GM13976 (cell line): ENCODE measurements around the gene ARID5B.

Experiments
- DNase-seq: peaks from one replicate; pipeline ENCODE4 v3.0.0; 2012; ENCODE audit warnings: low spot score
- in situ Hi-C: fragments of 300-500 bp; cut with MboI; formaldehyde crosslinking; loops from one replicate; pipeline ENCODE4 v1.12.0; 2022; ENCODE audit warnings: low sequenced_read_pairs, mixed read lengths, inconsistent platforms; ENCODE audit not compliant: unreplicated experiment
- TF ChIP-seq, protein P1 (sequence below): IDR thresholded peaks from 2 replicates; pipeline ENCODE4 v1.5.1; 2012; ENCODE audit warnings: borderline replicate concordance, mild to moderate bottlenecking; ENCODE audit not compliant: insufficient read depth; ENCODE audit errors: extremely low read depth, missing control alignments, control extremely low read depth

The ARID5B gene

GRCh38 chr10:62045765-62046521 is 144.4 kb downstream of the ARID5B start:
- in situ Hi-C loops = loop anchor here (10.0 kb wide), 2 partner anchors 141 to 199 kb away; partner anchors contain the start of gene ARID5B
- DNase-seq = no peak
- TF ChIP-seq, protein P1, sequence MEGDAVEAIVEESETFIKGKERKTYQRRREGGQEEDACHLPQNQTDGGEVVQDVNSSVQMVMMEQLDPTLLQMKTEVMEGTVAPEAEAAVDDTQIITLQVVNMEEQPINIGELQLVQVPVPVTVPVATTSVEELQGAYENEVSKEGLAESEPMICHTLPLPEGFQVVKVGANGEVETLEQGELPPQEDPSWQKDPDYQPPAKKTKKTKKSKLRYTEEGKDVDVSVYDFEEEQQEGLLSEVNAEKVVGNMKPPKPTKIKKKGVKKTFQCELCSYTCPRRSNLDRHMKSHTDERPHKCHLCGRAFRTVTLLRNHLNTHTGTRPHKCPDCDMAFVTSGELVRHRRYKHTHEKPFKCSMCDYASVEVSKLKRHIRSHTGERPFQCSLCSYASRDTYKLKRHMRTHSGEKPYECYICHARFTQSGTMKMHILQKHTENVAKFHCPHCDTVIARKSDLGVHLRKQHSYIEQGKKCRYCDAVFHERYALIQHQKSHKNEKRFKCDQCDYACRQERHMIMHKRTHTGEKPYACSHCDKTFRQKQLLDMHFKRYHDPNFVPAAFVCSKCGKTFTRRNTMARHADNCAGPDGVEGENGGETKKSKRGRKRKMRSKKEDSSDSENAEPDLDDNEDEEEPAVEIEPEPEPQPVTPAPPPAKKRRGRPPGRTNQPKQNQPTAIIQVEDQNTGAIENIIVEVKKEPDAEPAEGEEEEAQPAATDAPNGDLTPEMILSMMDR = no peak

DNA sequence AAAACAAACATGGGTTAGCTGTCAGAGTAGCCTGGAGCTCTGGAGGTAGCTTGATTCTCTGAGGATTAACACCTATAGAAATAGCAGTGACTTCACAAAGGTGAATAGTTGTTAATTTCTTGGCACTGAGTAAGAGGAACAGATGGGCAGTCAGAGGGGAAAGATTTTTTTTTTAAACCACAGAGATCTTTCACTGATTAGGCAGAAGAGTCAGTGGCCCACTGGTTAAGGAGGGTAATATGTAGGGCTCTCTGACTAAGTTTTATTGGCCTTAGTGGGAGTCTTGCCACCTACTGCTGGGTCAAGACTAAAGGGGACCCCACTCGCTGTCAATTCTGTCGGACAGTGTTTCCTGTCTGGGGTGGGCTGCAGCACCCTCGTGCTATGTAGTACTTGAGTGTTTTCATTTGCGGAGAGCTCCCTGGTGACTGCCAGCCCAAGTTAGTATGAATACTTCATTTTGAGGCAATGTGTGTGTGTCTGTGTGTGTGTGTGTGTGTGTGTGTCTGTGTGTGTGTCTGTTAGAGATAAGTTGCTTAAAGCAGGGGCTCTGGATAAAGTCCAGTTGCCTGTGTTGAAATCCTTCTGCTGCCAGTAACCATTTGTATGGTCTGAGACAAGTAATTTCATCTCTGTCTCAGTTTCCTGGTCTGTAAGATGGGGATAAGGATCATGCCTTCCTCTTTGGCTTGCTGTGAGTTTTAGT is 145.2 kb downstream of the ARID5B start:
- no peak for DNase-seq
- TF ChIP-seq, protein P1 = no peak
- in situ Hi-C loops = loop anchor here (10.0 kb wide), 2 partner anchors 142 to 198 kb away; partner anchors contain the start of gene ARID5B

DNA sequence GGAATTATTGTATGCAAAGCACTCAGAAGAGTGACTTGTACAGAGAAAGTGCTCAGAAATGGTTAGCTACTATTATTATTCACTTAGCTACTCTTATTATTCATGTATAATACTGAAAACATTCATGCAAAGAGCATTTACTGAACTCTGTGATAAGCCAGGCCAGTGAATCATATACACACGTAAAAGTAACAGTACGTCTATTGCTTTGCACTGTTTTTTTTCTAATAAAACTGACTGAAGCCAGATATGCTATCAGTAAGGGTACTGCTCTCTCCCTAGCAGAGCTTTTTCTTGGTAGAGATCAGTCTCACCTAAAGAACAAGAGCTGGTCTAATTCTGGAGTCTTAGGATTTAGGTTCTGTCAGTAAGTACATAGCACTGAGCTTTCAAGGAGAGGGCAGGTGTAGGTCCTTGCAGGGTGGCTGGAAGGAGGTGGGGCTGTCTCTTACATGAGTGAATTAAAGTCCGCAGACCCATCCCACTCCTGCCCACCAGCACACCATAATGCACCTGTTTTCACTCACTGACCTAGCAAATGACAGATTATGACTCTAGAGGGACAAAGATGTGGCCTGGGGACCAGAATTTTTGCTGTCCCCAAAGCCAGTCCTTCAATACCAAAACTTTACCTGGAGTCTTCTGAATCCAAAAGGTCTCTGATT is 145.9 kb downstream of the ARID5B start:
- DNase-seq = no peak
- TF ChIP-seq, protein P1 = no peak
- in situ Hi-C loops = loop anchor here (10.0 kb wide), 2 partner anchors 143 to 197 kb away; partner anchors contain the start of gene ARID5B

DNA sequence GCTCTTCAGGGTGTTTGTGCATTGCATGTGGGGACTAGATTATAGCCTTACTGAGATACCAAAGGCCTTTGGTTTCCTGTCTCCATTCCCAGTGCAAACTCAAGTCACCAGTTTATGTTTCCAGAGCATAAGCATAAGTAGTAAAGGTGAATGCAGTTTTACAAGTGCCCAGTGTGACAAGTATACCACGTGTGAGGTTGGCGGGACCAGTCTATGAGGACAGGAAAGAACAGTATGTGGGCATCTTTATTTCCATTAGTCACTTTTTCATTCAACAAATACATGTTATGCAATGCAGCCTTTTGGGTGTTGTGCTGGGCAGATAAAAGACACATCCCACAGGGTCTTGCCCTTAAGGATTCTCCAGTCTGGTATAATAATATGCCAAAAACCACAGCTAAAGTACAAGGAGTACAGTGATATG is 146.5 kb downstream of the ARID5B start:
- in situ Hi-C loops = loop anchor here (10.0 kb wide), 2 partner anchors 143 to 197 kb away; partner anchors contain the start of gene ARID5B
- TF ChIP-seq, protein P1 = no peak
- DNase-seq = no peak

DNA sequence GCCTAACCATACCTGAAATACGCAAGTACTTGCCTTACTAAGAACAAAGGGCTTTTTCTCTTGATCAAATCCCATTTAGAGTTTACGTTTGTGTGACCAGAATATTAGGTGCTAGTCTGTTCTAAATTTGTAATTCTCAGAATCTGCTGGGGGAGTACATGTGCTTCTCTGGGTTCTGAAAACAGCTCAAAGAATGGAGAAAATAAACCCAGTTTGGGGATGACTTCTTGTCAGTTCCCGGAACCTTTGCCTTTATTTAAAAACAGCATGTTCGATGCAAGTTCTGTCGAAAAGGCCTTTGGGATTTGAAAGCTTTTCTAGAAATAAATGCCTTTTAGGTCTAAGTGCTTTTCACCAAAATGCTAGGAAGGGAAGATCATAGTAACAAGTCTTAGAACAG is 147.0 kb downstream of the ARID5B start:
- in situ Hi-C loops = loop anchor here (10.0 kb wide), 2 partner anchors 144 to 196 kb away; partner anchors contain the start of gene ARID5B
- TF ChIP-seq, protein P1 = no peak
- no peak for DNase-seq
